IMR-90 (cell line): ENCODE results near the gene FMN1. TPM values are rescaled to one million over a fixed set of nuclear protein-coding genes. Genes with fewer than 3 reads are reported as not detected.

Source experiments
- ATAC-seq: fragments of 200-7000 bp; cut with Tn5 transposase; 2 replicates; pipeline ENCODE4 v1.9.1; 2020; ENCODE audit warnings: low read depth, mild to moderate bottlenecking, moderate library complexity
- BruUV-seq: library from RNA; stranded (reverse); fragments of 400-500 nt; replicated peaks from 2 replicates; lab custom pipeline; 2021; lab: Mats Ljungman, UMichigan
- CTCF ChIA-PET: fragments of 300-600 bp; formaldehyde crosslinking; extraction: SDS; loops from one replicate; lab custom pipeline; 2021; ENCODE audit warnings: antibody characterized with exemption; lab: Yijun Ruan, JAX
- POLR2A ChIA-PET: fragments of 300-600 bp; sonication (Branson Sonifier 250); formaldehyde crosslinking; loops from one replicate; lab custom pipeline; 2022; ENCODE audit warnings: antibody characterized with exemption; ENCODE audit not compliant: unreplicated experiment; lab: Charles Lee
- DNase-seq: peaks from one replicate; pipeline ENCODE4 v3.0.0; 2013
- H2AFZ ChIP-seq: replicated peaks from 2 replicates; pipeline ENCODE3; 2013; ENCODE audit warnings: low read length, mild to moderate bottlenecking; ENCODE audit not compliant: poor library complexity
- H2AK5ac ChIP-seq: 2 replicates; pipeline ENCODE4 v1.6.1; 2013; ENCODE audit warnings: low read depth, low read length, inconsistent platforms
- H2AK9ac ChIP-seq: replicated peaks from 2 replicates; pipeline ENCODE3; 2013; ENCODE audit warnings: mild to moderate bottlenecking, low read depth, low read length, moderate library complexity; ENCODE audit not compliant: poor library complexity
- H2BK120ac ChIP-seq: 2 replicates; pipeline ENCODE4 v1.6.1; 2013; ENCODE audit warnings: low read depth, low read length, inconsistent platforms
- H2BK15ac ChIP-seq: 3 replicates; pipeline ENCODE4 v1.6.1; 2013; ENCODE audit warnings: low read depth, low read length, inconsistent platforms
- H2BK20ac ChIP-seq: 2 replicates; pipeline ENCODE4 v1.6.1; 2013; ENCODE audit warnings: low read depth, mild to moderate bottlenecking, inconsistent platforms, low read length, moderate library complexity
- H2BK5ac ChIP-seq: 2 replicates; pipeline ENCODE4 v1.6.1; 2013; ENCODE audit warnings: mild to moderate bottlenecking, low read depth, low read length, inconsistent platforms; ENCODE audit not compliant: poor library complexity, severe bottlenecking
- H3K14ac ChIP-seq: replicated peaks from 2 replicates; pipeline ENCODE4 v1.6.1; 2013; ENCODE audit warnings: low read depth, low read length, inconsistent platforms
- H3K18ac ChIP-seq: 2 replicates; pipeline ENCODE4 v1.6.1; 2013; ENCODE audit warnings: low read depth, low read length, control low read depth
- H3K23ac ChIP-seq: 2 replicates; pipeline ENCODE4 v1.6.1; 2013; ENCODE audit warnings: low read depth, low read length, inconsistent platforms
- H3K27ac ChIP-seq: 2 replicates; pipeline ENCODE4 v1.5.1; 2013; ENCODE audit warnings: mild to moderate bottlenecking, control low read depth, low read length; ENCODE audit not compliant: insufficient read depth
- H3K27me3 ChIP-seq: 2 replicates; pipeline ENCODE4 v1.6.1; 2013; ENCODE audit warnings: low read length; ENCODE audit not compliant: control insufficient read depth, insufficient read depth
- H3K36me3 ChIP-seq: 2 replicates; pipeline ENCODE4 v1.6.1; 2013; ENCODE audit warnings: low read length, mixed read lengths; ENCODE audit not compliant: control insufficient read depth, insufficient read depth
- H3K4ac ChIP-seq: 2 replicates; pipeline ENCODE4 v1.6.1; 2013; ENCODE audit warnings: low read depth, low read length, inconsistent platforms
- H3K4me1 ChIP-seq: 2 replicates; pipeline ENCODE4 v1.6.1; 2013; ENCODE audit warnings: low read length, mixed read lengths; ENCODE audit not compliant: control insufficient read depth, insufficient read depth
- H3K4me2 ChIP-seq: 2 replicates; pipeline ENCODE4 v1.6.1; 2013; ENCODE audit warnings: low read depth, mild to moderate bottlenecking, control low read depth, low read length, moderate library complexity
- H3K4me3 ChIP-seq: 2 replicates; pipeline ENCODE4 v1.5.1; 2013; ENCODE audit warnings: low read depth, mild to moderate bottlenecking, control low read depth, low read length, moderate library complexity; ENCODE audit not compliant: insufficient read depth
- H3K56ac ChIP-seq: 2 replicates; pipeline ENCODE4 v1.6.1; 2013; ENCODE audit warnings: low read length, inconsistent platforms; ENCODE audit not compliant: insufficient read depth; ENCODE audit errors: extremely low read depth
- H3K79me1 ChIP-seq, 2 experiments: 2 replicates each; pipeline ENCODE4 v1.6.1; 2013; ENCODE audit warnings: low read length in 2 of 2, inconsistent platforms in 1 of 2, low read depth in 1 of 2
- H3K9ac ChIP-seq: 2 replicates; pipeline ENCODE4 v1.6.1; 2013; ENCODE audit warnings: low read depth, low read length, control low read depth
- H3K9me1 ChIP-seq: 2 replicates; pipeline ENCODE4 v1.6.1; 2013; ENCODE audit warnings: low read length, inconsistent platforms; ENCODE audit not compliant: insufficient read depth
- H3K9me3 ChIP-seq: 2 replicates; pipeline ENCODE4 v1.6.1; 2013; ENCODE audit warnings: low read length; ENCODE audit not compliant: control insufficient read depth, insufficient read depth
- H4K20me1 ChIP-seq: 2 replicates; pipeline ENCODE4 v1.6.1; 2013; ENCODE audit warnings: low read length, inconsistent platforms; ENCODE audit not compliant: insufficient read depth
- H4K5ac ChIP-seq: 2 replicates; pipeline ENCODE4 v1.6.1; 2013; ENCODE audit warnings: mild to moderate bottlenecking, low read depth, low read length, control low read depth
- H4K8ac ChIP-seq, 2 experiments: 2 replicates each; pipeline ENCODE4 v1.6.1; 2013; ENCODE audit warnings: low read depth in 2 of 2, low read length in 2 of 2, control low read depth in 1 of 2, inconsistent platforms in 1 of 2
- H4K91ac ChIP-seq: 2 replicates; pipeline ENCODE4 v1.6.1; 2013; ENCODE audit warnings: low read depth, low read length, inconsistent platforms; ENCODE audit not compliant: insufficient read depth
- ELK1 ChIP-seq: fragments of 150-350 bp; IDR thresholded peaks from 2 replicates; pipeline ENCODE4 v1.6.1; 2016; ENCODE audit warnings: low read depth, mild to moderate bottlenecking, low read length, moderate library complexity, borderline replicate concordance
- NFE2L2 ChIP-seq: fragments of 150-350 bp; IDR thresholded peaks from 2 replicates; pipeline ENCODE4 v1.6.1; 2016; ENCODE audit warnings: low read depth, mild to moderate bottlenecking, low read length
- USF2 ChIP-seq: fragments of 150-350 bp; IDR thresholded peaks from 2 replicates; pipeline ENCODE4 v1.6.1; 2017; ENCODE audit warnings: mild to moderate bottlenecking, antibody characterized with exemption, low read length, low read depth
- WGBS, 2 experiments: methylation state at CpG; one replicate each; pipeline versions ENCODE4 v1.1.5 to v1.1.7; 2013; ENCODE audit warnings: missing lambda C conversion rate in 2 of 2; ENCODE audit not compliant: insufficient read length in 1 of 2; ENCODE audit errors: extremely low coverage in 2 of 2; 5-methylcytosine and 5-hydroxymethylcytosine counted together
- dilution Hi-C: fragments of 300-500 bp; cut with HindIII; formaldehyde crosslinking; loops from one replicate; pipeline ENCODE4 v1.14.3; 2018; ENCODE audit warnings: low sequenced_read_pairs; ENCODE audit not compliant: unreplicated experiment
- in situ Hi-C: fragments of 300-500 bp; cut with MboI; formaldehyde crosslinking; loops from 3 replicates; pipeline ENCODE4 v1.14.3; 2019; ENCODE audit warnings: low sequenced_read_pairs, inconsistent platforms, mixed read lengths
- intact Hi-C: fragments of 100-400 bp; cut with micrococcal nuclease; formaldehyde crosslinking; loops from 2 replicates; pipeline ENCODE4 v1.10.0; 2022
- polyA plus RNA-seq, 3 experiments: library from polyadenylated mRNA; depleted of rRNA; stranded (reverse); fragments of >200 nt; gene quantifications; 2 replicates each; pipeline ENCODE4 v1.2.3, GENCODE V29; 2012; ENCODE audit warnings: low replicate concordance in 1 of 3
- total RNA-seq: library from RNA; depleted of rRNA; stranded (reverse); fragments of >200 nt; gene quantifications from 2 replicates; pipeline ENCODE4 v1.2.3, GENCODE V29; 2012

Gene FMN1
- total and polyA plus RNA-seq, 2 of the 4 experiments (the other 2 are of a cell fraction) = 7.3 to 17.6 TPM

GRCh38 chr15:33179874-33180273 lies 14.6 kb downstream of the FMN1 start:
- Histone ChIP-seq H2AK5ac (no peak overlapping the region), H3K14ac (no peak overlapping the region), H3K79me1 (no peaks in the 10 kb centered on the region), H3K9me1 (no peaks in the 10 kb centered on the region), H3K23ac (no peak overlapping the region), H3K4me2 (no peak overlapping the region), H2BK120ac (no peak overlapping the region), H2AK9ac (no peak overlapping the region), H3K27ac (no peak overlapping the region), H3K9me3 (no peaks in the 10 kb centered on the region), H2BK20ac (no peak overlapping the region), H3K4me3 (no peak overlapping the region), H2BK5ac (no peak overlapping the region), H4K8ac (no peak overlapping the region), H3K4ac (no peak overlapping the region), H2AFZ (no peak overlapping the region), H2BK15ac (no peak overlapping the region), H3K27me3 (peaks cover 14% of the 10 kb centered on the region), H3K4me1 (no peaks in the 10 kb centered on the region), H4K5ac (no peak overlapping the region), H3K36me3 (no peaks in the 10 kb centered on the region), H3K9ac (no peak overlapping the region), H3K18ac (no peak overlapping the region), H4K91ac (no peak overlapping the region), H4K20me1 (no peaks in the 10 kb centered on the region), H3K56ac (no peak overlapping the region)
- no peak for DNase-seq
- CTCF ChIA-PET = no interaction called here
- TF ChIP-seq USF2 (no peak), NFE2L2 (no peak), ELK1 (no peak)
- 70% methylated on average over 2 of the region's 5 CpGs; no CpG with 5 or more reads in 1 of the 2 experiments for WGBS, 2 experiments
- no peak for ATAC-seq
- in situ Hi-C loops = no loop called here
- intact Hi-C loops = no loop called here
- POLR2A ChIA-PET = no interaction called here
- no TSS peak for BruUV-seq
- dilution Hi-C loops = no loop called here
